Brain pericyte (primary cell): ENCODE data around the gene SPATA9.

Experiments
- DNase-seq: peaks from one replicate; pipeline ENCODE4 v3.0.0-alpha.2; 2012; ENCODE audit warnings: low read depth, low spot score

SPATA9 gene

GRCh38 chr5:95619514-95620029 is 63.2 kb downstream of the SPATA9 start:
- DNase-seq, result no peak

GRCh38 chr5:95619096-95619495 is 63.7 kb downstream of the SPATA9 start:
- no peak for DNase-seq

- DNase-seq, result no peak
These were observed 65.7 kb downstream of the SPATA9 start for GRCh38 chr5:95617057-95617456.

GRCh38 chr5:95615164-95615467 is 67.7 kb downstream of the SPATA9 start:
- DNase-seq, result no peak

- DNase-seq, result no peak
These were observed 69.3 kb downstream of the SPATA9 start for GRCh38 chr5:95613514-95613913.

GRCh38 chr5:95611396-95611795 is 71.4 kb downstream of the SPATA9 start:
- no peak for DNase-seq

GRCh38 chr5:95610546-95610945 is 72.2 kb downstream of the SPATA9 start:
- DNase-seq, result no peak

GRCh38 chr5:95609711-95610110 is 73.1 kb downstream of the SPATA9 start:
- no peak for DNase-seq
